OCI-LY7 (cell line): Measurements from ENCODE around the gene MLANA. TPM values are rescaled to one million over a fixed set of nuclear protein-coding genes. Genes with fewer than 3 reads are reported as not detected.

Experiments used
- BruUV-seq: library from RNA; stranded (reverse); fragments of 400-500 nt; replicated peaks from 2 replicates; lab custom pipeline; 2021; lab: Mats Ljungman, UMichigan
- CTCF ChIA-PET: fragments of 300-600 bp; sonication (Branson Sonifier 250); formaldehyde crosslinking; loops from one replicate; lab custom pipeline; 2022; ENCODE audit warnings: antibody characterized with exemption; ENCODE audit not compliant: unreplicated experiment; lab: Charles Lee
- POLR2A ChIA-PET: fragments of 300-600 bp; sonication (Branson Sonifier 250); formaldehyde crosslinking; loops from one replicate; lab custom pipeline; 2022; ENCODE audit warnings: antibody characterized with exemption; lab: Charles Lee
- DNase-seq: peaks from one replicate; pipeline ENCODE4 v3.0.0-alpha.2; 2015; ENCODE audit warnings: low spot score
- H2AFZ ChIP-seq: fragments of 200-600 bp; sonication (generic), shearing (Covaris generic); 2 replicates; pipeline ENCODE4 v1.6.1; 2014; ENCODE audit warnings: mild to moderate bottlenecking, antibody characterized with exemption, low read length, moderate library complexity
- H3K27ac ChIP-seq: fragments of 200-600 bp; sonication (generic); 2 replicates; pipeline ENCODE4 v1.5.1; 2014; ENCODE audit warnings: mixed run types, low read depth, mild to moderate bottlenecking, moderate library complexity, low read length, inconsistent platforms; ENCODE audit not compliant: poor library complexity, severe bottlenecking
- H3K36me3 ChIP-seq: fragments of 200-600 bp; sonication (generic); 2 replicates; pipeline ENCODE4 v1.6.1; 2014; ENCODE audit warnings: mild to moderate bottlenecking, antibody characterized with exemption, low read length, moderate library complexity, mixed read lengths; ENCODE audit not compliant: insufficient read depth
- H3K4me1 ChIP-seq: fragments of 200-600 bp; sonication (generic); 2 replicates; pipeline ENCODE4 v1.5.1; 2014; ENCODE audit warnings: mild to moderate bottlenecking, low read length; ENCODE audit not compliant: insufficient read depth, poor library complexity, severe bottlenecking
- H3K4me2 ChIP-seq: fragments of 200-600 bp; sonication (generic); 2 replicates; pipeline ENCODE4 v1.6.1; 2014; ENCODE audit warnings: mild to moderate bottlenecking, low read length
- H3K4me3 ChIP-seq: fragments of 200-600 bp; sonication (generic); 2 replicates; pipeline ENCODE4 v1.5.1; 2014; ENCODE audit warnings: mild to moderate bottlenecking, low read depth, low read length; ENCODE audit not compliant: poor library complexity, severe bottlenecking
- H3K79me2 ChIP-seq: fragments of 200-600 bp; sonication (generic); 2 replicates; pipeline ENCODE4 v1.6.1; 2016; ENCODE audit warnings: low read depth, mild to moderate bottlenecking, low read length, moderate library complexity, mixed read lengths; ENCODE audit not compliant: insufficient read depth
- H3K9me2 ChIP-seq: fragments of 200-600 bp; sonication (generic); 2 replicates; pipeline ENCODE4 v1.6.1; 2016; ENCODE audit warnings: mild to moderate bottlenecking, low read length, mixed read lengths; ENCODE audit not compliant: insufficient read depth
- H3K9me3 ChIP-seq: fragments of 200-600 bp; sonication (generic); 2 replicates; pipeline ENCODE4 v1.6.1; 2014; ENCODE audit warnings: mild to moderate bottlenecking, mixed run types, low read length, mixed read lengths
- H4K20me1 ChIP-seq: fragments of 200-600 bp; sonication (generic); 2 replicates; pipeline ENCODE4 v1.6.1; 2014; ENCODE audit warnings: mild to moderate bottlenecking, antibody characterized with exemption, low read length, moderate library complexity, mixed read lengths; ENCODE audit not compliant: insufficient read depth
- EZH2phosphoT487 ChIP-seq: fragments of 200-600 bp; sonication (generic); IDR thresholded peaks from 2 replicates; pipeline ENCODE4 v1.6.1; 2018; ENCODE audit warnings: low read depth, borderline replicate concordance, mild to moderate bottlenecking, mixed run types, antibody characterized with exemption, low read length, moderate library complexity, mixed read lengths
- intact Hi-C: fragments of 100-400 bp; cut with micrococcal nuclease; formaldehyde crosslinking; loops from one replicate; pipeline ENCODE4 v1.10.0; 2022; ENCODE audit not compliant: unreplicated experiment
- total RNA-seq, 2 experiments: library from RNA; depleted of rRNA in 1 of 2; stranded (reverse); fragments of >200 nt in 1 of 2; shearing (Covaris generic) in 1 of 2; gene quantifications; 2 replicates each; pipeline ENCODE4 v1.2.3, GENCODE V29; 2014 to 2022
- TF ChIP-seq, protein P1 (sequence below): fragments of 200-600 bp; sonication (generic); conservative IDR thresholded peaks from 2 replicates; pipeline ENCODE4 v1.5.1; 2014; ENCODE audit warnings: mild to moderate bottlenecking, antibody characterized with exemption, low read length, moderate library complexity, mixed read lengths

Gene MLANA
- total RNA-seq, 2 experiments from 2014 or later: not detected

- Histone ChIP-seq H3K4me1 (no peaks in the 10 kb centered on the region), H3K4me2 (no peak overlapping the region), H3K9me2 (no peaks in the 10 kb centered on the region), H3K27ac (no peak overlapping the region), H2AFZ (no peak overlapping the region), H3K36me3 (no peaks in the 10 kb centered on the region), H3K9me3 (no peaks in the 10 kb centered on the region), H3K4me3 (no peak overlapping the region), H3K79me2 (no peaks in the 10 kb centered on the region), H4K20me1 (no peaks in the 10 kb centered on the region)
- no peak for TF ChIP-seq EZH2phosphoT487
- TF ChIP-seq, protein P1, sequence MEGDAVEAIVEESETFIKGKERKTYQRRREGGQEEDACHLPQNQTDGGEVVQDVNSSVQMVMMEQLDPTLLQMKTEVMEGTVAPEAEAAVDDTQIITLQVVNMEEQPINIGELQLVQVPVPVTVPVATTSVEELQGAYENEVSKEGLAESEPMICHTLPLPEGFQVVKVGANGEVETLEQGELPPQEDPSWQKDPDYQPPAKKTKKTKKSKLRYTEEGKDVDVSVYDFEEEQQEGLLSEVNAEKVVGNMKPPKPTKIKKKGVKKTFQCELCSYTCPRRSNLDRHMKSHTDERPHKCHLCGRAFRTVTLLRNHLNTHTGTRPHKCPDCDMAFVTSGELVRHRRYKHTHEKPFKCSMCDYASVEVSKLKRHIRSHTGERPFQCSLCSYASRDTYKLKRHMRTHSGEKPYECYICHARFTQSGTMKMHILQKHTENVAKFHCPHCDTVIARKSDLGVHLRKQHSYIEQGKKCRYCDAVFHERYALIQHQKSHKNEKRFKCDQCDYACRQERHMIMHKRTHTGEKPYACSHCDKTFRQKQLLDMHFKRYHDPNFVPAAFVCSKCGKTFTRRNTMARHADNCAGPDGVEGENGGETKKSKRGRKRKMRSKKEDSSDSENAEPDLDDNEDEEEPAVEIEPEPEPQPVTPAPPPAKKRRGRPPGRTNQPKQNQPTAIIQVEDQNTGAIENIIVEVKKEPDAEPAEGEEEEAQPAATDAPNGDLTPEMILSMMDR: no peak
- no peak for DNase-seq
- POLR2A ChIA-PET: no interaction called here
- no TSS peak for BruUV-seq
- intact Hi-C loops: no loop called here
- CTCF ChIA-PET: interaction anchor here (0.6 kb wide), 1 partner anchor 14 kb away, joined by 3 read pairs; no protein-coding TSS in a partner anchor
Observed at GRCh38 chr9:5884191-5884590, 6.5 kb upstream of the MLANA start.

DNA sequence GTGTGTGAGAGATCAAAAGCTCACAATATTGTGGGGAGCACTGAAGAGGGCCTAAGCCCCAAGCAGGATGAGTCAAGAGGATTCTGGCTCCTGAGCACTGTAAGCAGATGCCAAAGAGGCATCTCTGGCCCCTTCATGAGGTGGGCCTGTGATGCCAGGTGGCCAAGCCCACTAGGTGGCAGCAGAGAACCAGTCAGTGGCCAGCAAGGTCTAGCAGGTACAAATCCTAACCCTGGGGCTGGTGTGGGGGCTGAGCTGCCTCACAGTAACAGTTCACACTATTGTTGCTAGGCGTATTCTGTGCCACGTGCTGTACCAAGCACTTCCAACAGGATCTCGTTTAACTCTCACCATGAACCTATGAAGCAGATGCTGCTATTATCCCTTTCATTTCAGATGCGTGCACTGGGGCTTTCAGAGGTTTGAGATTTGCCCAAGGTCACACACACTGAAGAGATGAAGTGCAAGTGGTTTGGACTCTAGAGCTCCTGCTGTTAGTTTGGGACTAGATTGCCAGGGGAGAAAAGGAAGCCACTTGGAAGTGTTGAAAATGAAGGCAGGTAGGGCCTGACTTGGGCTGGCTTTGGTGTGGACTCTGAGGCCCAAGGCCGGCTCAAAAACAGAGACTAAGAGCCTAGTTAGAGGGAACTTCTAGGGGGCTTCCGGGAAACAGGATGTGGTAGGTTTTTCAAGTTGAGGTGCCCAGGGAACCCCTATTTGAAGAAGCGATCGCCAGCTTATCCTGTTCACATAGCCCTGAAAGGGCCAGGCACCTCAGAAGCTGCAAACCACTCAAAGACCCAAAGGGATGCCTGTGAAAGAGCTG, 4.4 kb upstream of the MLANA start:
- intact Hi-C loops: loop anchor here (1.0 to 2.0 kb wide), 2 partner anchors 168 to 420 kb away; no protein-coding TSS in a partner anchor
- Histone ChIP-seq H3K27ac (no peak overlapping the region), H3K4me2 (no peak overlapping the region), H3K4me3 (no peak overlapping the region), H2AFZ (no peak overlapping the region), H3K36me3 (no peaks in the 10 kb centered on the region), H4K20me1 (no peaks in the 10 kb centered on the region), H3K9me3 (no peaks in the 10 kb centered on the region), H3K79me2 (no peaks in the 10 kb centered on the region), H3K9me2 (no peaks in the 10 kb centered on the region), H3K4me1 (no peaks in the 10 kb centered on the region)
- no peak for TF ChIP-seq EZH2phosphoT487
- TF ChIP-seq, protein P1: peak; percentile 92
- no TSS peak for BruUV-seq
- ChIA-PET CTCF (interaction anchor here (0.8 to 1.7 kb wide), 4 partner anchors 163 to 420 kb away, joined by 3 to 7 read pairs (median 5); no protein-coding TSS in a partner anchor), POLR2A (interaction anchor here (0.6 to 1.6 kb wide), 4 partner anchors 55 to 1071 kb away, joined by 3 to 5 read pairs (median 3); no protein-coding TSS in a partner anchor)
- DNase-seq: peak; percentile 75
